ENCODE measurements around the gene PPP1R12B.
"Not testable (repeated sequence)": the region's sequence is repeated elsewhere in the genome, so short reads cannot be mapped to it uniquely, and the experiment has no call there.

The PPP1R12B gene

DNA sequence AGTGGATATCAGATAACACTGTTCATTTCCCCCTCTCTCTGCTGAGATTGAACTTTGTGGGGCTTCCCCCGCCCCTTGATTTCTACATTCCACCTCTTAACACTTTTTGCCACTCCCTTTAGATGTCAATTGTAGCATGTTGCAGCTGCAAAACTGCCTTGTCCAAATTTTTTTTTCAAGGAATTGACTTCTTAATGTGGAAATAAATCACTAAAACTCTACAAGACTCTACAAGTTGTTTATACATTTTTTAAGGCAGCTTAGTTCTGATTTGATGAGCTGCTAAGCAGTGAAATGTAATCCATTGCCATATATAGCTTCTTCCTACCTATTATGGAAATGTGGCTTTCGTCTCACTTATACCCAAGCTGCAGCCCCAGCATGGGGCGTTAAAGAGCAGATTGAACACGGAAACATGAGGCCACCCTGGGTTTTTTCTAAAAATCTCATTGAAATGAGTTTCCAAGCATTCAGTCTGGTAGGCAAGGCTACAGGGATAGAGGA lies 229.6 kb downstream of the PPP1R12B start:
- Histone ChIP-seq H3K9me3 (ENCODE audit: severe bottlenecking) (no peaks in the 10 kb centered on the region), H3K27me3 (ENCODE audit: insufficient read depth, low read depth, severe bottlenecking) (no peaks in the 10 kb centered on the region), H3K36me3 (peaks cover 8% of the 10 kb centered on the region), H3K27ac (peak overlapping the region; percentile 4; the same call in 1 of the 2 replicates), H3K4me3 (ENCODE audit: low read depth, low read length) (peak overlapping the region; percentile 1; the same call in 1 of the 2 replicates)
- peak; percentile 48 for DNase-seq
- TF ChIP-seq, protein P1, sequence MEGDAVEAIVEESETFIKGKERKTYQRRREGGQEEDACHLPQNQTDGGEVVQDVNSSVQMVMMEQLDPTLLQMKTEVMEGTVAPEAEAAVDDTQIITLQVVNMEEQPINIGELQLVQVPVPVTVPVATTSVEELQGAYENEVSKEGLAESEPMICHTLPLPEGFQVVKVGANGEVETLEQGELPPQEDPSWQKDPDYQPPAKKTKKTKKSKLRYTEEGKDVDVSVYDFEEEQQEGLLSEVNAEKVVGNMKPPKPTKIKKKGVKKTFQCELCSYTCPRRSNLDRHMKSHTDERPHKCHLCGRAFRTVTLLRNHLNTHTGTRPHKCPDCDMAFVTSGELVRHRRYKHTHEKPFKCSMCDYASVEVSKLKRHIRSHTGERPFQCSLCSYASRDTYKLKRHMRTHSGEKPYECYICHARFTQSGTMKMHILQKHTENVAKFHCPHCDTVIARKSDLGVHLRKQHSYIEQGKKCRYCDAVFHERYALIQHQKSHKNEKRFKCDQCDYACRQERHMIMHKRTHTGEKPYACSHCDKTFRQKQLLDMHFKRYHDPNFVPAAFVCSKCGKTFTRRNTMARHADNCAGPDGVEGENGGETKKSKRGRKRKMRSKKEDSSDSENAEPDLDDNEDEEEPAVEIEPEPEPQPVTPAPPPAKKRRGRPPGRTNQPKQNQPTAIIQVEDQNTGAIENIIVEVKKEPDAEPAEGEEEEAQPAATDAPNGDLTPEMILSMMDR (IDR thresholded peaks at IDR 0.05; ENCODE audit: low read depth, low read length): no peak

- H3K27ac ChIP-seq: peak overlapping the region; percentile 4; the same call in 1 of the 2 replicates
- DNase-seq: no peak
- TF ChIP-seq, protein P1 (IDR thresholded peaks at IDR 0.05; ENCODE audit: low read depth, low read length): no peak
- peaks cover 8% of the 10 kb centered on the region for H3K36me3 ChIP-seq
- H3K4me3 ChIP-seq (ENCODE audit: low read depth, low read length): peak overlapping the region; percentile 1; the same call in 1 of the 2 replicates
- H3K9me3 ChIP-seq (ENCODE audit: severe bottlenecking): no peaks in the 10 kb centered on the region
- H3K27me3 ChIP-seq (ENCODE audit: insufficient read depth, low read depth, severe bottlenecking): no peaks in the 10 kb centered on the region
Measured at GRCh38 chr1:202578565-202578964, 230.1 kb downstream of the PPP1R12B start.

DNA sequence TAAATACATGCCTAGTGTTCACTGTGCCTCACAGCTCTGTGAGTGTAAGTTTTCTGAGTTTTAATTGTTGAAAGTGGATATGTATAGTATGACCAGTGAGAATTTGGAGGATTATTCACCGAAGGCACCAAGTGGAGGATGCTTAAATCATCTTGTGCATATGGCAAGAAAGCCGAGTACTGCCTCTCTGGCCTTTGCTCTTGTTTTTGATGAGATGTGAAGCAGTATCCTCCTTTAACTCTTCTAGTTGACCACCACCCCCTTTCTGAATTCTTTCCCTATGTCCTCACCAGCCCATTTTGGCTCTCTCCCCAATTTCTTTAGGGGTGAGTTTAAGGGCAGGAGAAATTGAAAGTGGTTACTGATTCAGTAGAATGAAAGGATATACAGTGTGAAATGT lies 231.3 kb downstream of the PPP1R12B start:
- TF ChIP-seq, protein P1 (IDR thresholded peaks at IDR 0.05; ENCODE audit: low read depth, low read length): no peak
- H3K4me3 ChIP-seq (ENCODE audit: low read depth, low read length): no peak overlapping the region

GRCh38 chr1:202580619-202581018 lies 232.1 kb downstream of the PPP1R12B start:
- no peak for DNase-seq
- Histone ChIP-seq H3K4me3 (ENCODE audit: low read depth, low read length) (no peak overlapping the region), H3K27ac (no peak overlapping the region), H3K27me3 (ENCODE audit: insufficient read depth, low read depth, severe bottlenecking) (no peaks in the 10 kb centered on the region), H3K36me3 (peaks cover 8% of the 10 kb centered on the region), H3K9me3 (ENCODE audit: severe bottlenecking) (no peaks in the 10 kb centered on the region)
- TF ChIP-seq, protein P1 (IDR thresholded peaks at IDR 0.05; ENCODE audit: low read depth, low read length): no peak

More for the DNA sequence above, 231.3 kb downstream of the PPP1R12B start:
- H3K27ac ChIP-seq: no peak overlapping the region
- no peaks in the 10 kb centered on the region for H3K9me3 ChIP-seq (ENCODE audit: severe bottlenecking)
- H3K27me3 ChIP-seq (ENCODE audit: insufficient read depth, low read depth, severe bottlenecking): no peaks in the 10 kb centered on the region
- DNase-seq: no peak
- peaks cover 8% of the 10 kb centered on the region for H3K36me3 ChIP-seq

DNA sequence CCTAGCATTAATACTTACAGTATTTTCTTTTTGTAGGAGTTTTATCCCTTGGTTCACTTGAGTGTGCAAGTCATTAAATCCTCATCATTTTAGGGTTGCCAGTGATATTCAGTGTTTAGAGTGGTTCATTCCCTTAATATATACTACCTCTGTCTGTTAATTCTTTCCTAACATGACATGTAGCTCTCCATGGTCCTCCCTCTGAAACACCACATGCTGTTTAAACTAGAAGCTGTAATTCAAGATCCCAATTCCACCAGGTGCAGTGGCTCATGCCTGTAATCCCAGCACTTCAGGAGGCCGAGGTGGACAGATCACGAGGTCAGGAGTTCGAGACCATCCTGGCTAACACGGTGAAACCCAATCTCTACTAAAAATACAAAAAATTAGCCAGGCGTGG lies 233.9 kb downstream of the PPP1R12B start:
- not testable (repeated sequence) for H3K4me3 ChIP-seq (ENCODE audit: low read depth, low read length); H3K27me3 ChIP-seq (ENCODE audit: insufficient read depth, low read depth, severe bottlenecking)

GRCh38 chr1:202584707-202585589 lies 236.4 kb downstream of the PPP1R12B start:
- no peak for DNase-seq
- H3K4me3 ChIP-seq (ENCODE audit: low read depth, low read length): no peak overlapping the region
- no peaks in the 10 kb centered on the region for H3K27me3 ChIP-seq (ENCODE audit: insufficient read depth, low read depth, severe bottlenecking)
- H3K9me3 ChIP-seq (ENCODE audit: severe bottlenecking): no peaks in the 10 kb centered on the region
- H3K27ac ChIP-seq: no peak overlapping the region
- TF ChIP-seq, protein P1 (IDR thresholded peaks at IDR 0.05; ENCODE audit: low read depth, low read length): no peak
- H3K36me3 ChIP-seq: peaks cover 11% of the 10 kb centered on the region

More for the DNA sequence above, 233.9 kb downstream of the PPP1R12B start:
- not testable (repeated sequence) for DNase-seq; H3K36me3 ChIP-seq; H3K27ac ChIP-seq; H3K9me3 ChIP-seq (ENCODE audit: severe bottlenecking)
